ENCODE results near the gene NGDN.

NGDN gene

DNA sequence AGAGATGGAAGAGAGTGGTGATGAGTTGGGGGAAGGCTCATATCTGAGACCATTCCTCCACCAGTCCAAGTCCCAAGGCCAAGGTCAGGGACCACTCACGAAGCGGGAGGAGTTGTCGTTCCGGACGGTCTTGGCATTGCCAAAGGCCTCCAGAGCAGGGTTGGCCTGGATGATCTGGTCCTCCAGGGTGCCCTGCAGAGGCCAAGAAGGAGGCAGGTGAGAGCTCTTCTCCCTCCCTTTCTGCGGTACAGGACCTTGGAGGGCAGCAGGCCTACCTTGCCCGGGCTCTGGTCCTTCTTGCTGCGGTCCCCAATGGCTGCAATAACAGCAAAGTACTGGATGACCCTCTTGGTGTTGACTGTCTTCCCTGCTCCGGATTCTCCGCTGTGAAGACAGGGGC, 38.0 kb upstream of the NGDN start:
- Histone ChIP-seq H3K23ac (ENCODE audit: low read length in 2 of 2) (no peak overlapping the region), H3K27ac (ENCODE audit: low read length, poor library complexity, severe bottlenecking) (no peak overlapping the region), H2BK12ac (ENCODE audit: low read length in 2 of 2) (no peak overlapping the region), H3K9ac (ENCODE audit: low read length) (no peak overlapping the region), H4K8ac (ENCODE audit: low read length) (no peak overlapping the region), H3K4ac (ENCODE audit: low read depth in 1 of 2, low read length in 2 of 2) (no peak overlapping the region), H3K9me3 (ENCODE audit: control insufficient read depth, low read length) (peaks cover 3% of the 10 kb centered on the region), H2AFZ (ENCODE audit: low read depth, low read length) (no peak overlapping the region), H3K4me2 (ENCODE audit: low read length, poor library complexity, severe bottlenecking) (no peak overlapping the region), H3K18ac (ENCODE audit: low read depth in 1 of 2, low read length in 2 of 2) (no peak overlapping the region), H4K91ac (ENCODE audit: low read length) (no peak overlapping the region), H2BK120ac (ENCODE audit: low read depth, low read length) (no peak overlapping the region), H3K79me1 (replicated peaks; ENCODE audit: low read length, poor library complexity, severe bottlenecking) (no peaks in the 10 kb centered on the region), H2BK5ac (ENCODE audit: low read depth, low read length, poor library complexity, severe bottlenecking) (no peak overlapping the region), H3K36me3 (ENCODE audit: control insufficient read depth in 1 of 2, insufficient read depth in 2 of 2, low read depth in 1 of 2, low read length in 2 of 2) (no peaks in the 10 kb centered on the region), H3K4me1 (ENCODE audit: control insufficient read depth, insufficient read depth, low read depth, low read length) (peaks cover 4% of the 10 kb centered on the region), H2BK15ac (ENCODE audit: low read depth, poor library complexity, severe bottlenecking) (no peak overlapping the region), H3K27me3 (ENCODE audit: control insufficient read depth in 1 of 2, insufficient read depth in 1 of 2, low read length in 2 of 2) (peaks cover 52 to 86% of the 10 kb centered on the region in 2 experiments), H2AK5ac (ENCODE audit: low read length, severe bottlenecking) (no peak overlapping the region), H3K4me3 (ENCODE audit: insufficient read depth in 1 of 2, low read depth in 1 of 2, low read length in 2 of 2) (no peak overlapping the region), H3K14ac (ENCODE audit: low read length in 2 of 2) (no peak overlapping the region)
- 88% methylated on average over 10 of the region's 10 CpGs for WGBS
- DNase-seq: no peak

DNA sequence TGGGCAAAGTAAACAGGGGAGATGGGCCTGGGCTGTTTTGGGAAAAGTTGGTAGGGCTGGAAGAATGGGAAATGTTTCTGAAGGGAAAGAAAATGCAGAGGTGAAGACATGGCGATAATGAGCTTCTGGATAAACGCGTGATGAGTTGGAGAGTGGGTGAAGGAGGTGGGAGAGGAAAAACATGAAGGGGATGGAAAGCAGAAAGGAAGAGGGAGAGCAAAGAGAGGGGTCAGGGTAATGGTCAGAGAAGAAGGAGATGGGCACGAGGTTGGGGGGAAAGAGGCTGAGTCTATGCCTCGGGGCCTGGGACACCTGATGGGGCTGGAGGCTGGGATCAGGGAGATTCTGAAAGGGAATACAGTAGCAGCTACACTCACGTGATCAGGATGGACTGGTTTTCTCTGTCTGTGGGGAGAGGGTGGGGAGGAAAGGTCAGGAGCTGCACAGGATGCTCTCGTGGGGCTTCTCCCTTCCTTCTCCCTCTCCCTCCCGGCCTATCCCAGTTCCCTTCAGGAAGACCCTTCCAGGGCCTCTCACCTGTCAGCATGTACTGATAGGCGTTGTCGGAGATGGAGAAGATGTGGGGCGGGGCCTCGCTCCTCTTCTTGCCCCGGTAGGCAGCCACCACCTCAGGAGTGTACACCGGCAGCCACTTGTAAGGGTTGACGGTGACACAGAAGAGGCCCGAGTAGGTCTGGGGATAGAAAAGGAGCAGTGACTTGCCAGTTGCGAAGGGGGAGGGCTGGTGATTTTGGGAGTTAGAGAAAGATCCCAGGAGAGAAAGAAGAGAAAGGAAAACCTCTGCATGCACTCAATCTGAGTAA, 37.2 kb upstream of the NGDN start:
- no peaks in the 10 kb centered on the region for H3K36me3 ChIP-seq (ENCODE audit: control insufficient read depth in 1 of 2, insufficient read depth in 2 of 2, low read depth in 1 of 2, low read length in 2 of 2)
- no peak overlapping the region for H3K4ac ChIP-seq (ENCODE audit: low read depth in 1 of 2, low read length in 2 of 2)
- no peak overlapping the region for H4K91ac ChIP-seq (ENCODE audit: low read length)
- H2AFZ ChIP-seq (ENCODE audit: low read depth, low read length): no peak overlapping the region
- no peak overlapping the region for H3K18ac ChIP-seq (ENCODE audit: low read depth in 1 of 2, low read length in 2 of 2)
- peaks cover 59 to 89% of the 10 kb centered on the region in 2 experiments for H3K27me3 ChIP-seq (ENCODE audit: control insufficient read depth in 1 of 2, insufficient read depth in 1 of 2, low read length in 2 of 2)
- no peak overlapping the region for H2AK5ac ChIP-seq (ENCODE audit: low read length, severe bottlenecking)
- no peak overlapping the region for H3K14ac ChIP-seq (ENCODE audit: low read length in 2 of 2)
- H3K9ac ChIP-seq (ENCODE audit: low read length): no peak overlapping the region
- no peak for DNase-seq
- no peak overlapping the region for H3K4me3 ChIP-seq (ENCODE audit: insufficient read depth in 1 of 2, low read depth in 1 of 2, low read length in 2 of 2)
- no peak overlapping the region for H2BK12ac ChIP-seq (ENCODE audit: low read length in 2 of 2)
- H3K4me1 ChIP-seq (ENCODE audit: control insufficient read depth, insufficient read depth, low read depth, low read length): peaks cover 4% of the 10 kb centered on the region
- no peak overlapping the region for H2BK120ac ChIP-seq (ENCODE audit: low read depth, low read length)
- no peak overlapping the region for H4K8ac ChIP-seq (ENCODE audit: low read length)
- H2BK5ac ChIP-seq (ENCODE audit: low read depth, low read length, poor library complexity, severe bottlenecking): no peak overlapping the region
- no peak overlapping the region for H3K23ac ChIP-seq (ENCODE audit: low read length in 2 of 2)
- peaks cover 3% of the 10 kb centered on the region for H3K9me3 ChIP-seq (ENCODE audit: control insufficient read depth, low read length)
- H3K4me2 ChIP-seq (ENCODE audit: low read length, poor library complexity, severe bottlenecking): no peak overlapping the region
- H3K27ac ChIP-seq (ENCODE audit: low read length, poor library complexity, severe bottlenecking): no peak overlapping the region
- no peak overlapping the region for H2BK15ac ChIP-seq (ENCODE audit: low read depth, poor library complexity, severe bottlenecking)
- WGBS: 75% methylated on average over 16 of the region's 17 CpGs
- H3K79me1 ChIP-seq (replicated peaks; ENCODE audit: low read length, poor library complexity, severe bottlenecking): no peaks in the 10 kb centered on the region

DNA sequence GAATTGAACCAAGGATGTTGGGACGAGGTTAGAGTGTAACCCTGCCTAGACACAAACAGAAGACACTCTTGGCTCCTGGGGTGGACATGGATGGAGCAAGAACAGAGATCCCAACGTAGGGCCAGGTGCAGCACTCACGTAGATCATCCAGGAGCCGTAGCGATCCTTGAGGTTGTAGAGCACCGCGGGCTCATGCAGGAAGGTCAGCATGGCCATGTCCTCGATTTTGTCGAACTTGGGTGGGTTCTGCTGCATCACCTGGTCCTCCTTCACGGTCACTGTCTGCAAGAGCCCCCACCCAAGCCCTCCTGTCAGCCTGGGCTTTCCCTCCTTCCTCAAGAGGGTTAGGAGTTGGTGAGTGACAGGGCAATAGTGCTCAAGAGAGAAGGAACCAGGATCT, 36.6 kb upstream of the NGDN start:
- no peak overlapping the region for H3K4me2 ChIP-seq (ENCODE audit: low read length, poor library complexity, severe bottlenecking)
- H2BK120ac ChIP-seq (ENCODE audit: low read depth, low read length): no peak overlapping the region

DNA sequence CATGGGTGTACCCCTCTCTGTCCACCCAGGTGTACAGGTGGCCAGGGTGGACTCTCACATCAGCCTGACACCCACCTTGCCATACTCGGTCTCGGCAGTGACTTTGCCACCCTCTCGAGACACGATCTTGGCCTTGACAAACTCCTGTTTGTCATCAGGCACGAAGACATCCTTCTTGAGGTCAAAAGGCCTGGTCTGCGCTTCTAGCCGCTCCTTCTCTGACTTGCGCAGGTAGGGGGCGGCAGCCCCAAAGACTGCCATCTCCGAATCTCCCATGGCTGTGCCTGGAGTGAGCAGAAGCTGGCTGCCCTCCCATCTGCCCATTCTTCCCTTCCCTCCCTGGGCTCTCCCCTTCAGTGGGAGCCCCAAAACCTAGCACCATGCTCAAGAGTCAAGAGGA, 36.0 kb upstream of the NGDN start:
- H3K4me2 ChIP-seq (ENCODE audit: low read length, poor library complexity, severe bottlenecking): no peak overlapping the region
- H3K4me1 ChIP-seq (ENCODE audit: control insufficient read depth, insufficient read depth, low read depth, low read length): peaks cover 4% of the 10 kb centered on the region
- no peak overlapping the region for H2AK5ac ChIP-seq (ENCODE audit: low read length, severe bottlenecking)
- H3K27me3 ChIP-seq (ENCODE audit: control insufficient read depth in 1 of 2, insufficient read depth in 1 of 2, low read length in 2 of 2): peaks cover 56 to 81% of the 10 kb centered on the region in 2 experiments
- H3K79me1 ChIP-seq (replicated peaks; ENCODE audit: low read length, poor library complexity, severe bottlenecking): no peaks in the 10 kb centered on the region
- no peak overlapping the region for H2BK15ac ChIP-seq (ENCODE audit: low read depth, poor library complexity, severe bottlenecking)
- no peak overlapping the region for H2BK5ac ChIP-seq (ENCODE audit: low read depth, low read length, poor library complexity, severe bottlenecking)
- no peak overlapping the region for H3K23ac ChIP-seq (ENCODE audit: low read length in 2 of 2)
- no peak overlapping the region for H3K14ac ChIP-seq (ENCODE audit: low read length in 2 of 2)
- no peak overlapping the region for H2BK12ac ChIP-seq (ENCODE audit: low read length in 2 of 2)
- no peak overlapping the region for H3K4me3 ChIP-seq (ENCODE audit: insufficient read depth in 1 of 2, low read depth in 1 of 2, low read length in 2 of 2)
- H3K27ac ChIP-seq (ENCODE audit: low read length, poor library complexity, severe bottlenecking): no peak overlapping the region
- DNase-seq: no peak
- H2BK120ac ChIP-seq (ENCODE audit: low read depth, low read length): no peak overlapping the region
- WGBS: 75% methylated on average over 10 of the region's 10 CpGs
- H3K18ac ChIP-seq (ENCODE audit: low read depth in 1 of 2, low read length in 2 of 2): no peak overlapping the region
- H3K9ac ChIP-seq (ENCODE audit: low read length): no peak overlapping the region
- H3K36me3 ChIP-seq (ENCODE audit: control insufficient read depth in 1 of 2, insufficient read depth in 2 of 2, low read depth in 1 of 2, low read length in 2 of 2): no peaks in the 10 kb centered on the region
- no peak overlapping the region for H2AFZ ChIP-seq (ENCODE audit: low read depth, low read length)
- no peaks in the 10 kb centered on the region for H3K9me3 ChIP-seq (ENCODE audit: control insufficient read depth, low read length)
- H4K8ac ChIP-seq (ENCODE audit: low read length): no peak overlapping the region
- no peak overlapping the region for H4K91ac ChIP-seq (ENCODE audit: low read length)
- no peak overlapping the region for H3K4ac ChIP-seq (ENCODE audit: low read depth in 1 of 2, low read length in 2 of 2)

More for the DNA sequence above, 36.6 kb upstream of the NGDN start:
- H2BK12ac ChIP-seq (ENCODE audit: low read length in 2 of 2): no peak overlapping the region
- WGBS: 83% methylated on average over 8 of the region's 10 CpGs
- H3K27ac ChIP-seq (ENCODE audit: low read length, poor library complexity, severe bottlenecking): no peak overlapping the region
- no peak overlapping the region for H3K18ac ChIP-seq (ENCODE audit: low read depth in 1 of 2, low read length in 2 of 2)
- no peaks in the 10 kb centered on the region for H3K79me1 ChIP-seq (replicated peaks; ENCODE audit: low read length, poor library complexity, severe bottlenecking)
- H2BK5ac ChIP-seq (ENCODE audit: low read depth, low read length, poor library complexity, severe bottlenecking): no peak overlapping the region
- no peak overlapping the region for H3K4ac ChIP-seq (ENCODE audit: low read depth in 1 of 2, low read length in 2 of 2)
- H3K23ac ChIP-seq (ENCODE audit: low read length in 2 of 2): no peak overlapping the region
- no peak overlapping the region for H2AFZ ChIP-seq (ENCODE audit: low read depth, low read length)
- H2AK5ac ChIP-seq (ENCODE audit: low read length, severe bottlenecking): no peak overlapping the region
- no peak overlapping the region for H3K4me3 ChIP-seq (ENCODE audit: insufficient read depth in 1 of 2, low read depth in 1 of 2, low read length in 2 of 2)
- no peak overlapping the region for H3K9ac ChIP-seq (ENCODE audit: low read length)
- peaks cover 61 to 84% of the 10 kb centered on the region in 2 experiments for H3K27me3 ChIP-seq (ENCODE audit: control insufficient read depth in 1 of 2, insufficient read depth in 1 of 2, low read length in 2 of 2)
- H2BK15ac ChIP-seq (ENCODE audit: low read depth, poor library complexity, severe bottlenecking): no peak overlapping the region
- DNase-seq: no peak
- H4K91ac ChIP-seq (ENCODE audit: low read length): no peak overlapping the region
- no peak overlapping the region for H4K8ac ChIP-seq (ENCODE audit: low read length)
- H3K9me3 ChIP-seq (ENCODE audit: control insufficient read depth, low read length): no peaks in the 10 kb centered on the region
- no peaks in the 10 kb centered on the region for H3K36me3 ChIP-seq (ENCODE audit: control insufficient read depth in 1 of 2, insufficient read depth in 2 of 2, low read depth in 1 of 2, low read length in 2 of 2)
- no peak overlapping the region for H3K14ac ChIP-seq (ENCODE audit: low read length in 2 of 2)
- peaks cover 4% of the 10 kb centered on the region for H3K4me1 ChIP-seq (ENCODE audit: control insufficient read depth, insufficient read depth, low read depth, low read length)

Measured in mesenchymal stem cell (in vitro differentiated cells and primary cell).